DMS 273 (cell line): ENCODE results near the gene BTF3.
A peak's percentile ranks its signal among the peaks of the same experiment; 100 is the strongest.
"Not testable (repeated sequence)": the region's sequence is repeated elsewhere in the genome, so short reads cannot be mapped to it uniquely, and the experiment has no call there.

Source experiments
- DNase-seq: peaks from one replicate; lab custom pipeline; 2025; ENCODE audit not compliant: unreplicated experiment; lab: John Stamatoyannopoulos, UW

The BTF3 gene

GRCh38 chr5:73498057-73498992, at the start of gene BTF3:
Gene BTF3 (plus strand): TSS chr5:73498442. CDS start chr5:73498668, 226 bp downstream.
- DNase-seq, result peak; percentile 99

GRCh38 chr5:73448463-73449136, 49.6 kb upstream of the BTF3 start, which contains the start of gene FOXD1:
Gene FOXD1 (minus strand): TSS chr5:73448777. CDS start chr5:73448362, 415 bp downstream.
- DNase-seq, result peak; percentile 97

GRCh38 chr5:73450137-73450536, 48.1 kb upstream of the BTF3 start:
- no peak for DNase-seq

- DNase-seq, result peak; percentile 60
These were observed 47.5 kb upstream of the BTF3 start for GRCh38 chr5:73450672-73451223.

GRCh38 chr5:73451224-73452130, 46.8 kb upstream of the BTF3 start:
- DNase-seq, result peak; percentile 87

DNA sequence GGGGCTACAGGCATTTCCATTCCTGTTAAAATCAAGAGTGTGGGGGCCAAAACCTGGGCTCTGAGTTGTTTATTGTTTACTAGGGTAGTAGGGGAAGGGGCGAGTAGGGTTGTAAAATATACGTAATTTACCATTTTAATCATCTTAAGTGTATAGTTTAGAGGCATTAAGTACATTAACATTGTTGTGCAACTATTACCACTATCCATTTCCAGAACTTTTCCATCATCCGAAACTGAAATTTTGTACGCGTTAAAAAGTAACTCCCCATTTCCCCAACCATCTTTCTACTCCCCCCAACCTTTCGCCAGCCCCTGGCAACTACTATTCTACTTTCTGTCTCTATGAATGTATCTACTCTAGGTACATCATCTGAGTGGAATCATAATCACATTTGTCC, 46.0 kb upstream of the BTF3 start:
- DNase-seq, result no peak

DNA sequence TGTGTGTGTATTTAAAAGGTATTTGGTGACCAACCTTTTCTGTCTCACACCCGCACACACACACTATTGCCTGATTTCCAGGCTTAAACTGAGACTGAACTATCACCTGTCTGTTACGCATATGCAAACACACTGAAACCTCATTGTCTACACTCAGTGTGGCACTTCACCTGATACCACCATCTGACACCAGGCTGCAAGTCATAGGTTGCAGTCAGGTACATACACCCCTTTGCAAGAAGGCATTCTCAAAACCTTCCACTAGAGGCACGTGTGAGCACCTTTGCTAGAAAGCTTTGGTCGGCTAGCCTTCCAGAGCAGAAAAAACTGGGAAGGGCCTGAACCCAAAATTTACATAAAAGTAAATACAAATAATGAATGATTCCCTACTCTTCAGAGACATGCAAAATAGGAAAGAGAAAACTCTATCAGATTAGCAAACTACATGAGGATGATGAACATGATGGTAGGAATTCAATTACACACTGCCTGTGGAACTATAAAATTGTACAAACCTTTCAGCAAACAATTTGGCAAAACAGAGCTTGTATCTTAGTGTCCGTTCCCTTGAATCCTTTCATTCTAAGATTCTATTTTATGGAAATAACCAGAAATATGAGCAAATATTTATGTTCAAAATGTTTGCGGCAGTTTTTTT, 43.7 kb upstream of the BTF3 start:
- DNase-seq, result peak; percentile 89

DNA sequence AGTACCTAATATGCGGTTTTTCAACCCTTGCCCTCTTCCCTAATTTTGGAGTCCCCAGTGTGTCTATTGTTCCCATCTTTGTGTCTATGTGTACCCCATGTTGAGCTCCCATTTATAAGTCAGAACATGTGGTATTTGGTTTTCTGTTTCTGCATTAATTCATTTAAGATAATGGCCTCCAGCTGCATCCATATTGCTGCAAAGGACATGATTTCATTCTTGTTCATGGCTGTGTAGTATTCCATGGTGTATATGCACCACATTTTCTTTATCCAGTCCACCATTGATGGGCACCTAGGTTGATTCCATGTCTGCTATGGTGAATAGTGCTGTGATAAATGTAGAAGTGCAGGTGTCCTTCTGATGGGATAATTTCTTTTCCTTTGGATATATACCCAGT, 41.8 kb upstream of the BTF3 start:
- DNase-seq, result not testable (repeated sequence)

- no peak for DNase-seq
These were observed 38.9 kb upstream of the BTF3 start for GRCh38 chr5:73459366-73459765.

GRCh38 chr5:73460133-73460532, 38.1 kb upstream of the BTF3 start:
- DNase-seq, result no peak

- DNase-seq, result no peak
These were observed 34.1 kb upstream of the BTF3 start for GRCh38 chr5:73464016-73464745.

DNA sequence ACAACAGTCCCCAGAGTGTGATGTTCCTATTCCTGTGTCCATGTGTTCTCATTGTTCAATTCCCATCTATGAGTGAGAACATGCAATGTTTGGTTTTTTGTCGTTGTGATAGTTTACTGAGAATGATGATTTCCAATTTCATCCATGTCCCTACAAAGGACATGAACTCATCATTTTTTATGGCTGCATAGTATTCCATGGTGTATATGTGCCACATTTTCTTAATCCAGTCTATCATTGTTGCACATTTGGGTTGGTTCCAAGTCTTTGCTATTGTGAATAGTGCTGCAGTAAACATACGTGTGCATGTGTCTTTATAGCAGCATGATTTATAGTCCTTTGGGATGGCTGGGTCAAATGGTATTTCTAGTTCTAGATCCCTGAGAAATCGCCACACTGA, 29.6 kb upstream of the BTF3 start:
- DNase-seq, result not testable (repeated sequence)

GRCh38 chr5:73469878-73470277, 28.4 kb upstream of the BTF3 start:
- DNase-seq, result no peak

- DNase-seq, result no peak
These were observed 26.6 kb upstream of the BTF3 start for GRCh38 chr5:73471654-73472053.

GRCh38 chr5:73472116-73472515, 26.1 kb upstream of the BTF3 start:
- DNase-seq, result no peak

DNA sequence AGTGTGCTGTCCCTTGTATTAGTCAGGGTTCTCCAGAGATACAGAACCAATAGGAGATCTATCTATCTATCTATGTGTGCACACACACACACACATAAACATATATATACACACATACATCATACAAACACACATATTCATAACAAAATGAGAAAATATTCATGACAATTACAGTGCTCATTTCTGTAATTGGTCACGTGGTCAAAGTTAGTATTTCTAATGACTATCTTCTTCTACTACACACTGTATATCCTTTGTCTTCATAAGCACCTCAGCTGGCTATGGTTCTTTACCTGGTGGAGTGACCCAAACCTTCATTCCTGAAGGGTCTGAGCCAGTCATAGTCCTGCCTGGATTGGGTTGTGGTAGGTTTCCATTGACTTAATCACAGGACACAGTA, 17.7 kb upstream of the BTF3 start:
- no peak for DNase-seq

- no peak for DNase-seq
These were observed 15.7 kb upstream of the BTF3 start for GRCh38 chr5:73482383-73483136.

- DNase-seq, result no peak
These were observed 14.6 kb upstream of the BTF3 start for GRCh38 chr5:73483676-73484075.

- DNase-seq, result no peak
These were observed 13.7 kb upstream of the BTF3 start for GRCh38 chr5:73484511-73484910.
